Activated CD4-positive, alpha-beta T cell treated with anti-CD3 and anti-CD28 coated beads, Interleukin-2, amount 50 U/mL, for 24 hours (primary cell): ENCODE results near the gene IFI44L.

ENCODE experiments used
- DNase-seq, 2 donors: peaks; one replicate each; pipeline ENCODE4 v3.0.0-alpha.2; 2020; ENCODE audit warnings: low read depth in 1 of 2, low spot score in 1 of 2

The IFI44L gene

DNA sequence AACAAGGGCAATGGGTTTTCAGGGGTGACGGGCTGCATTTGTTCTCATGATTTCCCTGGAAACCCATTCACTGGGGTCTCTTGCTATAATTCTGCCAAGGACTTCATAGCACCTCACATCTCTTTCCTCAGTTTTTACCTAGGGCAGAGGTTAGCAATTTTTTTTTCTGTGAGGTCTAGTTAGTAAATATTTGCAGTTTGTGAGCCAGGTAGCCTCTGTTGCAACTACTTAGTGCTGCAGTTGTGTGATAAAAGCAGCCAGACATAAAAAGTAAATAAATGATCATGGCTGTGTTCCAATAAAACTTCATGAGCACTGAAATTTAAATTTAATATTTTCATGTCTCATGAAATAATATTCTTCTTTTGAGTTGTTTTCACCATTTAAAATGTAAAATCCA, 67.1 kb downstream of the IFI44L start:
- DNase-seq, result no peak

DNA sequence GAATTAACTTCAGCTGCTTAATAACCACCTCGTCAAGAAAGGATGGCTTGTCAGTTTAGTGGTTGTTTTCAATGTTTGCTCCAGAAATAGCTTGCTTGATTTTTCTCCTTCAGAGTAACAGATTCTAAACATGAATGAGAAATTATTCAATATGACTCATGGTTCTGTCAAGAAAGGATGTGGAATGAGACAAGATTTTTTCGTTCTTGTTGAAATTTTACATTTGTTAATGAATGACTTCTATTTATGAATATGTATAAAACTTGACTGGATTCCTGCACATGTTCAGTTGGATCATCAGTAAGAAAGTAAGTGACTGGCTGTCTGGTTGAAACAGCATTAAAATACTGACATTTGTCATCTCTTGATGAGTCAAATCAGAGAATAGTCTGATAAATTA, 67.7 kb downstream of the IFI44L start:
- no peak for DNase-seq

DNA sequence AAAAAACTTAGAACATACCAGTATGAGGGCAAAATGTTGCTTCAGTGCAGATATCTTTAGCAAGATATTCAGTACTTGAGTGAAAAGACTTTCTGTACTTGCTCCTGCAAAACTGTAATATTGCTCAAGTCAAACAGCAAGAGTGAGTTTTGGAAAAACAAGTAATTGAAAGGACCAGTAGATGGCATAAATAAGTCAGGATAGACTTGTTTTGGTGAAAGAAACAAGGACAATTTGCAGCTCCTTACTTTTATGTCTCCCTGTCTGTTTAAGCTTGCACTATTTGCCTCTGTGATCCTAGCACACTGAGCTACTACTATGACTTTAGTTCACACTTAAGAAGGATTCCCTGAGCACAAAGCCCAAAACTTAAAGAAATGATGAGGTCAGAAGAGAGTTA, 68.4 kb downstream of the IFI44L start:
- DNase-seq, result no peak

DNA sequence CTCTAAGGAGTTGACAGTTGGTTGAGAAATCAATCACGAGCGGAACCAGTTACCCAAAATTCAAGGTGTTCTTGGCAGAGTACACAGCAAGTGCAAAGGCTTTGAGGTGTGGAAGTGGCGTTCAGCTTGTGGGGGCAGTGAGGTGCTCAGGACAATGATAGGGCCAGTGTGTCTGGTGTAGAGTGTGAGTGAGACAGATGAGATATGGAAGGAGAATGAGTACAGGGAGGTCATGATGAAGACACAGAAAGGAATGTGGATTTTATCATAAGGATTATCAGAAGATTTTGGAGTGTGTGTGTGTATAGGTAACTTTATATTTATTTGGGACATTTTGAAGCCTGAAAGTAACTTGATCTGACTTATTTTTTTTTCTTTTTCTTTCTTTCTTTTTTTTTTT, 70.3 kb downstream of the IFI44L start:
- no peak for DNase-seq

DNA sequence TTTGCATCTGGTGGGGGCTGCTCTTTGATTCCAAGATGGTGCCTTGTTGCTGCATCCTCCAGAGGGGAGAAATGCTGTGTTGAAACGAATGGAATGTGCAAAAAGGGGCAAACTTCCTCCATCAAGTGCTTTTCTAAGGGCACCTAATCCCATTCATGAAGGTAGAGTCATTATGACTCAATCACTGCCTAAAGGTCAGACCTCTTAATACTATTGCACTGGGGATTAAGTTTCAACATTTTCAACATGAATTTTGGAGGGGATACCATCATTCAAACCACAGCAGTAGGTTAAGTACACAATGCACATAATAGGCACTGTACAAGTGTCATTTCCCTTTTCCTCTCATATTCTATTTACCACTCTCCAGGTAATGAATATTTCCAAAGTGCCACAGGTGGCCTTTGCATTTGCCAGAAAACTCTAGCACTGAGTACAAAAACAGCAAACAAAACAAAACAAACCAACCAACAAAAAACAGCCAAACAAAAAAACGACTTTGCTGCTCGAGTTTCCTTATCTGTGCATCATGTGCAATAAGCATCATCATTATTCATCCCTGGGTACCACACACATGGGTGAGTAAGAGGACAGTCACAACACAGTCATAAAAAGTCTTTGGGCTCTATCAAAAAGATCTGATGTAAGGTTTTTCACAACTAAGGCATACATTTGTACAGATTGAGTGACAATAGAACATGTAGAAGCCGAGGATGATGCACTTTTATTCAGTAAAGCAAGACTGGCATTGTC, 71.9 kb downstream of the IFI44L start:
- DNase-seq, result no peak
